KOPT-K1 (cell line): ENCODE results near the gene CLCNKA.

Experiments used
- H3K27ac ChIP-seq: fragments of 200-600 bp; sonication (generic); 2 replicates; pipeline ENCODE4 v1.5.1; 2016; ENCODE audit warnings: antibody characterized with exemption, mild to moderate bottlenecking, low read depth, low read length; ENCODE audit not compliant: poor library complexity, severe bottlenecking
- H3K36me3 ChIP-seq: fragments of 200-600 bp; sonication (generic); 2 replicates; pipeline ENCODE4 v1.5.1; 2017; ENCODE audit warnings: antibody characterized with exemption, mild to moderate bottlenecking, low read length, moderate library complexity; ENCODE audit not compliant: insufficient read depth
- H3K9me3 ChIP-seq: fragments of 200-600 bp; sonication (generic); 2 replicates; pipeline ENCODE4 v1.5.1; 2017; ENCODE audit warnings: antibody characterized with exemption, low read length, mild to moderate bottlenecking; ENCODE audit not compliant: insufficient read depth, poor library complexity, severe bottlenecking

Gene CLCNKA

DNA sequence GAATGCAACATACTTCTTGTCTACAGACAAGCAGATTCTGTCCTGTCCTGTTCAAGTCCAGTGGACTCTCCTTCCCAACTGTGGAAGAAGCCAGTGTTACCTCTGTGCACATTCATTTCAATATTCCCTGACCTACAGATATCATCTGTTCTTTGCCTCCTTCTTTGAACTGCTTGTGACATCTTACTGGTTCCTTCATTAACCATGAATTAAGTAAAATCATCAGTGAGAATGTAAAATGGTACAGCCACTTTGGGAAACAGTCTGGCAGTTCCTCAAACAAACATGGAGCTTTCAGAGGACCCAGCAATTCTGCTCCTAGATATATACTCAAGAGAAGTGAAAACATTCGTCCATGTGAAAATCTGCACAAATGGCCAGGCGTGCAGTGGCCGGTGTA lies 11.0 kb upstream of the CLCNKA start:
- Histone ChIP-seq H3K9me3 (no peaks in the 10 kb centered on the region), H3K27ac (no peak overlapping the region), H3K36me3 (no peaks in the 10 kb centered on the region)

- H3K36me3 ChIP-seq, result no peaks in the 10 kb centered on the region
- no peaks in the 10 kb centered on the region for H3K9me3 ChIP-seq
- no peak overlapping the region for H3K27ac ChIP-seq
These were observed 9.8 kb upstream of the CLCNKA start for GRCh38 chr1:16011936-16012589.

GRCh38 chr1:16012590-16013219 lies 9.1 kb upstream of the CLCNKA start:
- Histone ChIP-seq H3K9me3 (no peaks in the 10 kb centered on the region), H3K27ac (no peak overlapping the region), H3K36me3 (no peaks in the 10 kb centered on the region)

- Histone ChIP-seq H3K27ac (no peak overlapping the region), H3K36me3 (no peaks in the 10 kb centered on the region), H3K9me3 (no peaks in the 10 kb centered on the region)
These were observed 8.5 kb upstream of the CLCNKA start for GRCh38 chr1:16013220-16013907.

DNA sequence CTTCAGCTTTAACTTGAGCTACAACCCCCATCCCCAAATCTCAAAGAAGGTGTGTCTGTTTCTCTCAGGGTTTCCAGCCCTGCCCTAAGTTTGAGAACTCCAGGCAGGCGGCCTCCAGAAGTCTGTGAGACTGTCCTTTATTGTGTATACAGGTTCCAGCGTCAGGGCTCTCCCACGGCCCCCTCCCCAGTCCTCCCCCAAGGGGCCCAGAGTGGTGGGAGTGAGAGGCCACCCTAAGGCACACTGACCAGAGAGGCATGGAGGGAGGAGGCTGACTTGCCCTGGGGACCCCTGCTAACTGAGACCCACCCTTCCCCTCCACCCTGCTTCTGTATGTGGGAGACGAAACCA lies 8.0 kb upstream of the CLCNKA start:
- Histone ChIP-seq H3K36me3 (no peaks in the 10 kb centered on the region), H3K27ac (no peak overlapping the region), H3K9me3 (no peaks in the 10 kb centered on the region)

- no peak overlapping the region for H3K27ac ChIP-seq
- no peaks in the 10 kb centered on the region for H3K9me3 ChIP-seq
- no peaks in the 10 kb centered on the region for H3K36me3 ChIP-seq
These were observed 7.0 kb upstream of the CLCNKA start for GRCh38 chr1:16014509-16015482.

- H3K36me3 ChIP-seq, result no peaks in the 10 kb centered on the region
- no peak overlapping the region for H3K27ac ChIP-seq
- H3K9me3 ChIP-seq, result no peaks in the 10 kb centered on the region
These were observed 6.3 kb upstream of the CLCNKA start for GRCh38 chr1:16015491-16015890.

GRCh38 chr1:16015960-16016901 lies 5.6 kb upstream of the CLCNKA start:
- Histone ChIP-seq H3K27ac (no peak overlapping the region), H3K9me3 (no peaks in the 10 kb centered on the region), H3K36me3 (no peaks in the 10 kb centered on the region)

DNA sequence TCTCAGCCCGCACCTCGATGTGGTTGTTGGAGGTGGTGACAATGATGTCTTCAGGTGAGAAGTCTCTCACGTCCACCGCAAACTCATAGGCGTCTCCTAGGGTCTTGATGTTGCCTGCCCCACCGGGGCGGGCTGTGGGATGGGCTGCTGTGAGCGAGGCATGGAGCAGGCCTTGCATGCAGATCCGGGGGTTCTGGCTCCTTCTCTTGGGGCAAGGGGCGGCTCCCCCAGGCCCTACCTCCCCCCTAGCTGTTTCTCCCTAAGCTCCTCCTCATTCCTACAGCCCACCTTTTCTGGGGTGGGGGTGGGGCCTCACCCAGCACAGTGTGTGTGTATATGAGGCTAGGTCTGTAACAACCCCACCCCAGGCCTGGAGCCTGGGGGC lies 4.8 kb upstream of the CLCNKA start:
- H3K27ac ChIP-seq, result no peak overlapping the region
- H3K36me3 ChIP-seq, result no peaks in the 10 kb centered on the region

DNA sequence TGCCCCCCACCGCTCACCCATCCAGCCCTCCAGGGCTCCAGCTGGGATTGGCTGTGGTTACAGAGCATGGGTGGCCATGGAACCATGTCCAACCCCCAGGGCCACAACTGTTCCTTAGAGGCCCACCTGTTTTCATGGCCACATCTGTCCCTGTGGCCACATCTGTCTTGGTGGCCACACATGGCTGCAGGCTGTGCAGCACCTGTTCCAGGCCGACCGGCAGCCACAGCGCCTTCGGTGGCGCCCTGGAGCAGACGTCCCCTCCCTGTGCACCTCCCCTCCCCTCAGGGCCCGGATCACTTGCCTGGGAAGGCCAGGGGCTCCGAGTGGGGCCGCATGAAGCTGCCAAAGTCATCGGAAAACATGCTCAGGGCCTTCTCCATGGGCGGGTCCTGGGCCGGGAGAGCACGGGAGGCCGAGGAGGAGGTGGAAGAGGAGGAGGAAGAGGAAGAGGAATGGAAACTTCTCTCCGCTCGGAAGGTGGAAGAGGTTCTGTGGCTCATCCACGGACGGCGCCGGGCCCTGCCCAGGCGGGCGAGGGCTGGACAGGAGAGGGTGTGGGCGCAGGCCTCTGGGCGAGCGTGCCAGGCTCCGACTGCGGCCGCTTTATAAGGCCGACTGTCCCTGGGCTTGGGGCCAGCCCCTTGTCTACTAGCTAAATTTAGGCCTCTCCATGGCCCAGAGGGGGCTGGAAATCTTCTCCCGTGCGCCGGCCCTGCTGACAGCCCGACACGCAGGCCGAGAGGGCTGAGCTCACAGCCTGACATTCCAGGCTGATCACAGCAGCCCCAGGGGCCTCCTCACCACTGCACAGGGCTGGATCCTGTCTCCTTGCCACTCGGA lies 4.2 kb upstream of the CLCNKA start, which contains the start of gene HSPB7:
HSPB7 (minus strand) TSS at position 583 of the 843 bp plus-strand sequence; CDS start at position 503, 80 bp downstream.
- Histone ChIP-seq H3K27ac (no peak within 1 kb of the TSS), H3K36me3 (no peaks in the 10 kb centered on the region), H3K9me3 (no peaks in the 10 kb centered on the region)

More for the DNA sequence above, 4.8 kb upstream of the CLCNKA start:
- no peaks in the 10 kb centered on the region for H3K9me3 ChIP-seq

- no peak overlapping the region for H3K27ac ChIP-seq
- H3K9me3 ChIP-seq, result no peaks in the 10 kb centered on the region
- H3K36me3 ChIP-seq, result no peaks in the 10 kb centered on the region
These were observed 3.5 kb upstream of the CLCNKA start for GRCh38 chr1:16018308-16018707.

GRCh38 chr1:16018749-16019643 lies 2.8 kb upstream of the CLCNKA start:
- H3K9me3 ChIP-seq, result no peaks in the 10 kb centered on the region
- no peak overlapping the region for H3K27ac ChIP-seq
- H3K36me3 ChIP-seq, result no peaks in the 10 kb centered on the region
